Activated CD4-positive, alpha-beta T cell treated with anti-CD3 and anti-CD28 coated beads, Interleukin-2, amount 10 ng/mL, durations not matched to agents 7 days and 5 days (primary cell): Measurements from ENCODE around the gene TBC1D8. TPM values are rescaled to one million over a fixed set of nuclear protein-coding genes. Genes with fewer than 3 reads are reported as not detected.

Source experiments
- CTCF ChIA-PET: fragments of 350-600 bp; sonication (Branson Sonifier 250); formaldehyde crosslinking; loops from one replicate; lab custom pipeline; 2021; ENCODE audit warnings: antibody characterized with exemption; lab: Charles Lee
- POLR2A ChIA-PET: fragments of 350-600 bp; sonication (Branson Sonifier 250); formaldehyde crosslinking; loops from one replicate; lab custom pipeline; 2021; ENCODE audit warnings: antibody characterized with exemption; lab: Charles Lee
- DNase-seq: peaks from one replicate; pipeline ENCODE4 v3.0.0-alpha.2; 2020
- H3K27ac Mint-ChIP-seq: one replicate; pipeline ENCODE4 v1.8.0; 2021; ENCODE audit warnings: mild to moderate bottlenecking, moderate library complexity, mixed read lengths
- H3K27me3 Mint-ChIP-seq: one replicate; pipeline ENCODE4 v1.8.0; 2021; ENCODE audit warnings: mixed read lengths
- H3K36me3 Mint-ChIP-seq: one replicate; pipeline ENCODE4 v1.8.0; 2021; ENCODE audit warnings: low read depth, mixed read lengths
- H3K4me1 Mint-ChIP-seq: one replicate; pipeline ENCODE4 v1.8.0; 2021; ENCODE audit warnings: mixed read lengths
- H3K4me3 Mint-ChIP-seq: one replicate; pipeline ENCODE4 v1.8.0; 2021; ENCODE audit warnings: mild to moderate bottlenecking, moderate library complexity, mixed read lengths
- H3K9me3 Mint-ChIP-seq: one replicate; pipeline ENCODE4 v1.8.0; 2021; ENCODE audit warnings: mixed read lengths
- total RNA-seq, 2 experiments: library from RNA; stranded (reverse); gene quantifications; one replicate each; pipeline ENCODE4 v1.2.3, GENCODE V29; 2021

TBC1D8 gene
- under 1 TPM; 0.50 to 0.65 TPM for total RNA-seq

DNA sequence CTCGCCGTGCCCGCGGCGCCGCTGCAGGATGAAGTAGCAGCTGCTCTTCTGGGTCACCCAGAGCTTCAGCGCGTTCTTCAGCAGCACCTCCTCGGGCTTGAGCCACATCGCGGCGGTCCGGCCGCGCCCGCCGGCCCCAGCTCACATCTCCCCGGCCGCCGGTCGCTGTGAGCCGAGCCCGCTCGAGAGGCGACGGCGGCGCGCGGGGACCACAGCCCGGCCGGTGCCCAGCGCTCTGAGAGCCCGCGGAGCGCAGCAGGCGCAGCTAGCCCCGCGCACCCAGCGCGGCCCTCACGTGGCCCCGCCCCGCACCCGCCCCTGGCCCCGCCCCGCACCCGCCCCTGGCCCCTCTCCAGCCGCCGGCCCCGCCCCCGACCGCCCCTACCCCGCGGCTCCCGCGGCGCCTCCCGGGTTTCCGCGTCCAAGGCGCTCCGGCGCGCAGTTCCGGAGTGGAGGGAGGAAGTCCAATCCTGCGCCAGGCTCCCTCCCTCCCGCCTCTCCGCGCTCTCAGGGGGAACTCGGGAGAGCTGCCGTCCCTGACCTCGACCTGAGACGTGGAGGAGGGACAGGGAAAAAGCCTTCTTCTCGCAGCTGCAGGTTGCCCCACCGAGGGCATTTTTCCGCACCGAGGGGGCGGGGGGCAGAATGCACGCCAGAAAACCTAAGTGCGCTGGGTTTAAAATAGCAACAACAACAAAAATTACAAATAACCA lies at the start of gene TBC1D8:
TBC1D8 (minus strand) TSS at position 237 of the 713 bp plus-strand sequence; CDS start at position 108, 129 bp downstream.
- H3K27ac Mint-ChIP-seq = peak within 1 kb of the TSS; percentile 50
- ChIA-PET POLR2A (no interaction called here), CTCF (interaction anchor here (0.9 to 1.7 kb wide), 5 partner anchors 11 to 101 kb away, joined by 3 to 7 read pairs (median 5); partner anchors contain the start of gene CNOT11)
- peak within 1 kb of the TSS; percentile 72 for H3K4me3 Mint-ChIP-seq
- no peaks in the 10 kb centered on the region for H3K9me3 Mint-ChIP-seq
- H3K36me3 Mint-ChIP-seq = no peaks in the 10 kb centered on the region
- peak; percentile 67 for DNase-seq
- peaks cover 72% of the 10 kb centered on the region for H3K27me3 Mint-ChIP-seq
- H3K4me1 Mint-ChIP-seq = peaks cover 15% of the 10 kb centered on the region

DNA sequence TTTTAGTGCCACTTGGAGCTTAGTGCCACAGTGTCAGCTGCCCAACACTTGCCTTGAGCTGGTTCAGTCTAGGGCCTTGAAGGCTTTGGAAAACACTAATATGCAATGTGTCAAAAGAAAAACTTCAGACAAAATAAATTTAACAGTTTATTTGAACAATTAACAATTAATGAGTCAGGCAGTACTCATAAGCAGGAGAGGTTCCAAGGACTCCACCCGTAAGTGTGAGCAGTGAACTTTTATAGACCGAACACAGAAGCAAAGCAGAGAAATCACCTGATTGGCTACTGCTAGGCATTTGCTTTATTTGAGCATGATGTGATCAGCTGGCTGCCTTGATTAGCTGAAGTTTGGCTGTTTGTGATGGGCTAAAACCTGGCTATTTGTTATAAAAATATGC lies 49.5 kb upstream of the TBC1D8 start:
- no peak for DNase-seq
- Mint-ChIP-seq H3K9me3 (no peaks in the 10 kb centered on the region), H3K4me1 (peaks cover 10% of the 10 kb centered on the region), H3K4me3 (no peak overlapping the region), H3K27me3 (no peaks in the 10 kb centered on the region), H3K27ac (no peak overlapping the region), H3K36me3 (no peaks in the 10 kb centered on the region)
- ChIA-PET POLR2A (no interaction called here), CTCF (no interaction called here)

DNA sequence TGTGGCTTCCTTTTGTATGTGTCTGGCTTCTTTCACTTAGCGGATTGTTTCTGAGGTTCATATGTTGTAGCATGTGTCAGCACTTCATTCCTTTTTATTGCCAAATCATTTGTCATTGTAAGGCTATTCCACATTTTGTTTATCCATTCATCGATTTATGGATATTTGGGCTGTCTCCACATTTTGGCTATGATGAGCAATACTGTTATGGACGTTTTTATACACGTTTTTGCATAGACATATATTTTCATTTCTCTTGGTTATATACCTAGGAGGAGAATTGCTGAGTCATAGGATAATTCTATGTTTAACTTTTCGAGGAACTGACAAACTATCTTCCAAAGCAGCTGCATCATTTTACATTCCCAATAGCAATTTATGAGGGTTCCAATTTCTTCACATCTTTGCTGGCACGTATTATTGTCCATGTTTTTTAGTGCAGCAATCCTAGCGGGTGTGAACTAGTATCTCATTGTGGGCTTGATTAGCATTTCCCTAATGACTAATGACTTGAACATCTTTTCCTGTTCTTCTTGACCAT lies 48.1 kb upstream of the TBC1D8 start:
- Mint-ChIP-seq H3K4me3 (no peak overlapping the region), H3K4me1 (no peaks in the 10 kb centered on the region), H3K27me3 (no peaks in the 10 kb centered on the region), H3K27ac (no peak overlapping the region), H3K36me3 (no peaks in the 10 kb centered on the region), H3K9me3 (no peaks in the 10 kb centered on the region)
- ChIA-PET POLR2A (no interaction called here), CTCF (interaction anchor here (0.6 to 0.8 kb wide), 2 partner anchors 173 to 477 kb away, joined by 3 read pairs; no protein-coding TSS in a partner anchor)
- DNase-seq = no peak

DNA sequence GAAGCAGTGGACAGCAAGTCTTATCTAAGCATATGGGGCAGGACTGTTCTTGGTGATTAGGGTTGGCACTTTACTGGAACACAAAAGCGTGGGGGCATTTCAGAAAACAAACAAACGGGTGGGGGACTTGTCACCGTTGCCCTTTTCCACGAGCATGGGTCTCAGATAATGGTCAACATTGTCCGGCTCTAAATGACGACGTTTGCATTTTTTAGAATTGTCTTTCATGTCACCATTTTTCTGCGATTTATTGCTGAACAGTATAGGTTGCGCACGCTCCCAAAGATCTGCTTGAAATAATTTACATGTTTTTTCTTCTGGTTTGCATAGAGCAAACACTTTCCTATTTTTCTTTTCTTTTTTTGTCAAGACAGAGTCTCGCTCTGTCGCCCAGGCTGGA lies 46.6 kb upstream of the TBC1D8 start:
- ChIA-PET CTCF (interaction anchor here (0.5 kb wide), 1 partner anchor 558 kb away, joined by 3 read pairs; no protein-coding TSS in a partner anchor), POLR2A (interaction anchor here (0.7 kb wide), 1 partner anchor 210 kb away, joined by 5 read pairs; no protein-coding TSS in a partner anchor)
- DNase-seq = no peak
- Mint-ChIP-seq H3K27ac (no peak overlapping the region), H3K27me3 (no peaks in the 10 kb centered on the region), H3K36me3 (no peaks in the 10 kb centered on the region), H3K4me3 (no peak overlapping the region), H3K9me3 (no peaks in the 10 kb centered on the region), H3K4me1 (no peaks in the 10 kb centered on the region)

DNA sequence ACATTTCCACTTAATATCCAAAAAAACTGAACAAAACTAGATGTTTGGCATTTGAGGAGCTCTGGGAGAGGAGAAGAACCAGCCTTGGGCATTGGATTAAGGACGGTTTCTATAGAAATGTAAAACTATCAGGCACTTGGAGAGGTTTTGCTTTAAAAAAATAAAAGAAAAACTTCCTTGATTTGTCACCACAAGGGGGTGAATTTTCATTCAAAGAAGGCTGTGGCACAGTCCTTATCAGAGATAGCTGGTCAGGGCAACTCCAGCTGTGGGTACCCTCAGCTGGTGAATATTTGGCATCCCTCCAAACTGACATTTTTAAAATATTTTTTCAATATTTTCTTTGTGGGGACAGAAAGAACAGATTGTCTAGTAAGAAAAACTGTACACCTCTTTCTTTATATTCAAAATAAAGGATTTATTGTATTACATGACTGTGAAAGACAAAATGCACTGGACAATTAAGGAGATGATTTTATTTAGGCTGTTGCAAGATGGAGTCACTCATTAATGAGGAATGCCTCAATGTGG lies 46.1 kb upstream of the TBC1D8 start:
- ChIA-PET POLR2A (no interaction called here), CTCF (interaction anchor here (0.5 to 1.2 kb wide), 3 partner anchors 8 to 557 kb away, joined by 3 to 4 read pairs (median 3); no protein-coding TSS in a partner anchor)
- Mint-ChIP-seq H3K4me1 (no peaks in the 10 kb centered on the region), H3K9me3 (no peaks in the 10 kb centered on the region), H3K36me3 (no peaks in the 10 kb centered on the region), H3K27me3 (no peaks in the 10 kb centered on the region), H3K4me3 (no peak overlapping the region), H3K27ac (no peak overlapping the region)
- no peak for DNase-seq

DNA sequence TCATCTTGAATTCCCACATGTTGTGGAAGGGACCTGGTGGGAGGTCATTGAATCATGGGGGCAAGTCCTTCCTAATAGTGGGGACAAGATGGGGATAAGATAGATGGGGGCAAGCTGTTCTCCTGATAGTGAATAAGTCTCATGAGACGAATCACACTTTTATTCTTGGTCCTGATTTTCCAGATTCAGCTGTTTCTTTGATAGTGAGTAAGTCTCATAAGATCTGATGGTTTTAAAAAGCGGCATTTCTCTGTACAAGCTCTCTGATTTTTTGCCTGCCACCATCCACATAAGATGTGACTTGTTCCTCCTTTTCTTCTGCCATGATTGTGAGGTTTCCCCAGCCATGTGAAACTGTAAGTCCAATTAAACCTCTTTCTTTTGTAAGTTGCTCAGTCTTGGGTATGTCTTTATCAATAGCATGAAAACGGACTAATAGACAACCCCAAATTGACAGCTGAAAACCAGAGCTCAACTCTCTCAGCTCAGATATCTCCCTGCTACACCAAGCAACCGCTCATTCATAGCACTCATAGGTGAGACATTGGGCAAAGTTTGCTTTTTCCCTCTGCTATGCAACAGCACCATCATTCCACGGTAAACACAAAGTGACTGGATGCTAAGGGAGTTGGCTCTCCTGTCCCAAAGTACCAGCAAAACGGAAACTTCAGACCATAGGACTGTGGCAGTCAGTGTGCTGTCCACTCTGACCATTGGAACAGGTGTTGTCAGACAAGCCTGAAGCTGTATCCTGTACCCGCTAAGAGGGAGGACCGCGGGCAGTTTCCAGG lies 44.9 kb upstream of the TBC1D8 start:
- Mint-ChIP-seq H3K36me3 (no peaks in the 10 kb centered on the region), H3K4me1 (no peaks in the 10 kb centered on the region), H3K27ac (no peak overlapping the region), H3K4me3 (no peak overlapping the region), H3K9me3 (no peaks in the 10 kb centered on the region), H3K27me3 (no peaks in the 10 kb centered on the region)
- CTCF ChIA-PET = interaction anchor here (1.0 to 1.5 kb wide), 3 partner anchors 8 to 17 kb away, joined by 3 to 4 read pairs (median 3); no protein-coding TSS in a partner anchor
- no peak for DNase-seq
- POLR2A ChIA-PET = no interaction called here

DNA sequence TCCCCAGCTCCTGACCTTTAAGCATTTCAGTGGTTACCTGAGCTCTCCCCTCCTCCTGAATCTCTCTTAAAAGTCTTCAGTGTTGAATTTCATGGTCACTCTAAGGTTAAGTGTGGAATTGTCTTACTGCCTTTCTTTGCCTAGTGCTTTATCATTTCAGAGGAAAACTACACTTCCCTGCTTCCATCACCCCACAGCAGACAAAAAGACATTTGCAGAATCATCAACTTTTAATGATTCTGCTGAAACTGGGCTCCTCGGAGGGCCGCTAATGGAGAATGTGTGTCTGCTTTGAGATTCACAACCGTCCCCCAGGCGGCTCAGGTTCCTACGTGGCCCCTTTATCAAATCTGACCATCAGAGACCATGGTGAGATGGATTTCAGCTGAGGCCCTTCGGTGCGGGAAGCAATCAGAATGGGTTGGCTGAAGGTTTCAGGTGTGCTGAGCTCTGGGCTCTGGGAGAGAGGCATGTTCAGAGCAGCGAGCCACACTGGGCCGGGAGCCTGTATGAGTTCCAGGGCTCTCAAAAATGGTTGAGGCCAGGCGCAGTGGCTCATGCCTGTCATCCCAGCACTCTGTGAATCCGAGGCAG lies 41.9 kb upstream of the TBC1D8 start:
- Mint-ChIP-seq H3K9me3 (peaks cover 5% of the 10 kb centered on the region), H3K4me3 (no peak overlapping the region), H3K27ac (no peak overlapping the region), H3K4me1 (no peaks in the 10 kb centered on the region), H3K36me3 (no peaks in the 10 kb centered on the region), H3K27me3 (no peaks in the 10 kb centered on the region)
- ChIA-PET CTCF (no interaction called here), POLR2A (no interaction called here)
- DNase-seq = no peak

DNA sequence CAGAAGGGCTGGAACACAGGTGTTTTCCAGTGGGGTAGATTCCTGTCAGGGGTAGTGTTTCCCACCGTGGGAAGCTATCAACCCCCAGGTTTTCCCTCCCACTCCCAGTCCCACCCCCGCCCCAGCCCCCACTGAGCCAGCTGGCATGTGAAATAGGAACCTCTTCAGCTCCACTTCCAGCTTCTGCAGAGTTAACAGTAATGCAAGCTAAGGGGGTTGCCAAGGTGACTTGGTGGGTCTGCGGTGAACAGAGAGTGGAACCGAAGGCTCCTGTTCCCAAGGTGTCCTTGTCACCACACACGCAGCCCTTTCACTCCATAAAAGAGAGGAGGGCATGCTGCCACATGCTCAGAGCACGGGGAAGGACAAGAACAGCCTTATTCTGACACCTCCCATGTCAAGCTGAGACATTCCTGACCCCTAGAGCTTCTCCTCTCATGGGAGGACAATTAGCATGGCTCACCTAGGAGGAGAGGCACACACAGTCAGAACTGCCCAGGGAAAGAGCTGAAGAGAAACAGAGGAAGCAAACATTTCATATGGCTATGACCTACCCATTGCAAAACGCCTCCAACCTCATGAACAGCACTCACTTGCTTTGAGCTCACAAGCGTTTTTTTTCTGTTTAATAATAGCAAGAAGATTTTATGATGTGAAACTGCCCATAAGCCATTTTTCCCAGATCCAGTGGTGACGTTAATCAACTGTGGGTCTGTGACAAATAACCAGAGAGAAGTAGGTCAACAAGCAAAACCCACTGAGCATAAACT lies 39.8 kb upstream of the TBC1D8 start:
- no peak for DNase-seq
- Mint-ChIP-seq H3K4me3 (no peak overlapping the region), H3K9me3 (peaks cover 14% of the 10 kb centered on the region), H3K27me3 (no peaks in the 10 kb centered on the region), H3K4me1 (no peaks in the 10 kb centered on the region), H3K27ac (no peak overlapping the region), H3K36me3 (no peaks in the 10 kb centered on the region)
- ChIA-PET CTCF (interaction anchor here (0.7 to 0.8 kb wide), 2 partner anchors 88 to 182 kb away, joined by 3 read pairs; no protein-coding TSS in a partner anchor), POLR2A (no interaction called here)

DNA sequence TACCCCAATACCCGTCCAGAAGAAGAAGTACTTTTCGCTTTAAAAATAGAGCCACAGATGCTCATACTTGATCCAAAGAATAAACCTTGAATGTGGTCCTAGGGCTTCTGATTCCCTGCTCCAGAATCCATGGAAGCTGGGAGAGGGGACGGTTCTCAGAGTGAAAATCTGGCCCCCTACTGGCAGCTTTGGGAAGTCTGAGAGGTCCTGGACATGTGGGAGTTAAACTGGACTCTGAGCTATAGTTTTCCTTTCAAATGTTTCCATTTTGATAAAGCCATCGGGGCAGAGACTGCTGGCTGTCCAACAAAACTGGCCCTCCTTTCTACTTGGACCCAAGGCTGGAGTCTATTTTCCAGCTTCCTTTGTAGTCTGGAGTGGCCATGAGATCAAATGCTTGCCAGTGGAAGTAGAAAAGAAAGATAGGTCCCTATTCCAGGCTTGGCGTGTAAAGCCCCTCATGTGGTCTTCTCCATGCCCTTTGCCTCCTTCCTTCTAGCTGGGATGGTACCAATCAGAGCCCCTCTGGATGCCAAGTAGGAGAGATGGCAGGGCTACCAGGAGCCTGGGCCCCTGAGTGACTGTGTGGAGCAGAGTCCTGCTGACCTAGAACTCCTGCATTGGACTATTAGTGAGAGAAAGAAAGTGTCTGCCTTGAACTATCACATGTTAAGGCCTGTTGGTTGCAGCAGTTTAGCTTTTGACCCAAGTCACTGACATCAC lies 37.7 kb upstream of the TBC1D8 start:
- H3K27me3 Mint-ChIP-seq = no peaks in the 10 kb centered on the region
- ChIA-PET POLR2A (no interaction called here), CTCF (interaction anchor here (0.6 to 1.4 kb wide), 5 partner anchors 8 to 148 kb away, joined by 3 to 5 read pairs (median 3); no protein-coding TSS in a partner anchor)
- peaks cover 14% of the 10 kb centered on the region for H3K9me3 Mint-ChIP-seq
- H3K4me1 Mint-ChIP-seq = no peaks in the 10 kb centered on the region
- H3K36me3 Mint-ChIP-seq = no peaks in the 10 kb centered on the region
- no peak for DNase-seq
- H3K27ac Mint-ChIP-seq = no peak overlapping the region
- H3K4me3 Mint-ChIP-seq = no peak overlapping the region

DNA sequence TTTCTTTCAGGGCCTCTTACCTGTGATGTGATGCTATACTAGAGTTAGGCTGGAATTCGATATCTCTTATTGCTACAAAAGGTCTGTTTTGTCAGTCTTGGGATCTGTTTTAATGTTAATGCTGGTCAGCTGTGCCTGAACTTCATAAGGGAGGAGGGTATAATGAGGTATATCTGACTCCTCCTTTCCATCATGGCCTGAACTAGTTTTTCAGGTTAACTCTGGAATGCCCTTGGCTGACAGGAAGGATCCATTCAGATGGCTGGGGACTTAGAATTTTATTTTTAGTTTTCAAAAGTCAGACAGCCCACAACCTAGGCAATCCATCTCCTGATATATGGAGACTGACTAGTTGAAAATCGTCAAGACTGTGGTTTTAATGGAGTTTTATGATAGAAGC lies 35.9 kb upstream of the TBC1D8 start:
- no peaks in the 10 kb centered on the region for H3K36me3 Mint-ChIP-seq
- H3K27ac Mint-ChIP-seq = no peak overlapping the region
- POLR2A ChIA-PET = no interaction called here
- no peak for DNase-seq
- H3K4me3 Mint-ChIP-seq = no peak overlapping the region
- no peaks in the 10 kb centered on the region for H3K4me1 Mint-ChIP-seq
- CTCF ChIA-PET = no interaction called here
- H3K9me3 Mint-ChIP-seq = peaks cover 14% of the 10 kb centered on the region
- H3K27me3 Mint-ChIP-seq = no peaks in the 10 kb centered on the region

DNA sequence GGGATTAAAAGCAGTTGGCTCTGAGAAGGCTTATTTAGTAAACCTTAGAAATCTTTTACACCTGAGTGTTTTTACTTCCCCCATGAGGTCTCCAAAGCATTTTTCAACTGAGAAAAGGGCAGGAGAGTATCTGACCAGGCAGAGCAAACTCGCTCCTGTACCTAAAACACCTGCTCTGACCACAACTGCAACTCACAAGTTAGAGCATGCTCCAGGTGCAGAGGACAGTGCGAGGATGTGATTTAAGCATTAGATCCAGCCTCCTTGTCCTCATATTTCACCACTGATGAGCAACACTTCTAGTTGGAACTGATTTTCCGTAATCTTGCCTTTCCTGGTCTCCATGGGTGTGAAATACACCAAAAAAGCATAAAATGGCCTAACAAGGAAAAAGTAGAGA lies 34.5 kb upstream of the TBC1D8 start:
- Mint-ChIP-seq H3K36me3 (no peaks in the 10 kb centered on the region), H3K9me3 (peaks cover 14% of the 10 kb centered on the region), H3K4me3 (no peak overlapping the region), H3K27ac (no peak overlapping the region), H3K27me3 (no peaks in the 10 kb centered on the region), H3K4me1 (no peaks in the 10 kb centered on the region)
- ChIA-PET POLR2A (no interaction called here), CTCF (no interaction called here)
- no peak for DNase-seq
